SK-N-SH (cell line): Measurements from ENCODE around the gene GHRH. TPM values are rescaled to one million over a fixed set of nuclear protein-coding genes. Genes with fewer than 3 reads are reported as not detected.

Experiments
- CTCF ChIA-PET: fragments of 300-600, 350-600 bp; formaldehyde crosslinking; extraction: SDS; loops from one replicate; lab custom pipeline; 2021; lab: Yijun Ruan, JAX
- POLR2A ChIA-PET: fragments of 350-600 bp; sonication (Branson Sonifier 250); formaldehyde crosslinking; extraction: SDS; loops from one replicate; lab custom pipeline; 2020; ENCODE audit warnings: antibody characterized with exemption, inconsistent platforms; lab: Yijun Ruan, JAX
- DNase-seq: peaks from one replicate; pipeline ENCODE4 v3.0.0; 2012
- H2AFZ ChIP-seq: fragments of 200-600 bp; sonication (generic); 2 replicates; pipeline ENCODE4 v1.8.1; 2016; ENCODE audit warnings: antibody characterized with exemption, mild to moderate bottlenecking, low read depth
- H3F3A ChIP-seq: fragments of 200-600 bp; sonication (generic); replicated peaks from 2 replicates; pipeline ENCODE3; 2016; ENCODE audit warnings: antibody characterized with exemption, mild to moderate bottlenecking; ENCODE audit not compliant: insufficient read depth
- H3K27ac ChIP-seq, 2 experiments: fragments of 200-500 bp in 1 of 2; fragments of 200-600 bp in 1 of 2; sonication (Bioruptor generic) in 1 of 2; sonication (generic), shearing (Covaris generic) in 1 of 2; 2 replicates each; pipeline versions ENCODE4 v1.5.1 to v1.6.1; 2014 to 2016; ENCODE audit warnings: low read depth in 2 of 2, inconsistent platforms in 1 of 2, low read length in 1 of 2, mild to moderate bottlenecking in 1 of 2, mixed read lengths in 1 of 2
- H3K27me3 ChIP-seq: fragments of 200-600 bp; sonication (generic), shearing (Covaris generic); 2 replicates; pipeline ENCODE4 v1.6.1; 2016; ENCODE audit warnings: mixed run types; ENCODE audit not compliant: insufficient read depth
- H3K36me3 ChIP-seq, 2 experiments: fragments of 200-500 bp in 1 of 2; fragments of 200-600 bp in 1 of 2; sonication (Bioruptor generic) in 1 of 2; sonication (generic) in 1 of 2; replicated peaks in 1 of 2; 2 replicates each; pipeline versions ENCODE3 to v1.5.1; 2014 to 2016; ENCODE audit warnings: low read length in 1 of 2, mild to moderate bottlenecking in 1 of 2; ENCODE audit not compliant: insufficient read depth in 2 of 2, control insufficient read depth in 1 of 2
- H3K4me1 ChIP-seq, 2 experiments: fragments of 200-500 bp in 1 of 2; fragments of 200-600 bp in 1 of 2; sonication (Bioruptor generic) in 1 of 2; sonication (generic), shearing (Covaris generic) in 1 of 2; 2 replicates each; pipeline versions ENCODE4 v1.5.1 to v1.6.1; 2014 to 2016; ENCODE audit warnings: low read depth in 1 of 2, low read length in 1 of 2, mixed run types in 1 of 2; ENCODE audit not compliant: insufficient read depth in 2 of 2, control insufficient read depth in 1 of 2
- H3K4me2 ChIP-seq: fragments of 200-600 bp; sonication (generic), shearing (Covaris generic); 2 replicates; pipeline ENCODE4 v1.6.1; 2017; ENCODE audit warnings: mixed run types
- H3K4me3 ChIP-seq, 2 experiments: fragments of 200-500 bp in 1 of 2; fragments of 200-600 bp in 1 of 2; sonication (Bioruptor generic) in 1 of 2; sonication (generic), shearing (Covaris generic) in 1 of 2; 2 replicates each; pipeline versions ENCODE4 v1.5.1 to v1.8.1; 2014 to 2016; ENCODE audit warnings: low read depth in 2 of 2, inconsistent platforms in 1 of 2, low read length in 1 of 2, mild to moderate bottlenecking in 1 of 2, mixed read lengths in 1 of 2, moderate library complexity in 1 of 2
- H3K79me2 ChIP-seq: fragments of 200-600 bp; sonication (generic); 2 replicates; pipeline ENCODE4 v1.8.1; 2017; ENCODE audit warnings: mild to moderate bottlenecking; ENCODE audit not compliant: insufficient read depth
- H3K9ac ChIP-seq: fragments of 200-600 bp; sonication (generic); 2 replicates; pipeline ENCODE4 v1.6.1; 2017; ENCODE audit warnings: mixed run types
- H3K9me2 ChIP-seq: fragments of 200-600 bp; sonication (generic); 2 replicates; pipeline ENCODE4 v1.6.1; 2017; ENCODE audit warnings: mixed run types
- H3K9me3 ChIP-seq: fragments of 200-600 bp; sonication (generic); 2 replicates; pipeline ENCODE4 v1.6.1; 2017; ENCODE audit warnings: mixed run types, mild to moderate bottlenecking, moderate library complexity
- H4K20me1 ChIP-seq: fragments of 200-600 bp; sonication (generic); 2 replicates; pipeline ENCODE4 v1.6.1; 2017; ENCODE audit warnings: mild to moderate bottlenecking, mixed run types; ENCODE audit not compliant: insufficient read depth
- CHD2 ChIP-seq: fragments of 150-350 bp; IDR thresholded peaks from 2 replicates; pipeline ENCODE4 v1.6.1; 2018; ENCODE audit warnings: low read length; ENCODE audit not compliant: partially characterized antibody
- EP300 ChIP-seq, 2 experiments: IDR thresholded peaks; 2 replicates each; pipeline versions ENCODE4 v1.4.0 to v1.6.1; 2012; ENCODE audit warnings: borderline replicate concordance in 1 of 2, low read depth in 1 of 2, low read length in 1 of 2
- EZH2phosphoT487 ChIP-seq: fragments of 200-600 bp; sonication (generic); IDR thresholded peaks from 2 replicates; pipeline ENCODE4 v1.6.1; 2017; ENCODE audit warnings: low read depth, mixed run types, mild to moderate bottlenecking, antibody characterized with exemption, moderate library complexity, borderline replicate concordance
- JUND ChIP-seq: IDR thresholded peaks from 2 replicates; pipeline ENCODE4 v1.4.0; 2012
- MEF2A ChIP-seq: IDR thresholded peaks from 2 replicates; pipeline ENCODE4 v1.4.0; 2012; ENCODE audit warnings: low read depth, borderline replicate concordance
- MXI1 ChIP-seq: IDR thresholded peaks from 2 replicates; pipeline ENCODE4 v1.6.1; 2012; ENCODE audit warnings: mild to moderate bottlenecking, low read depth, low read length, improper control_type of control experiment
- NFIC ChIP-seq: IDR thresholded peaks from 2 replicates; pipeline ENCODE4 v1.4.0; 2012; ENCODE audit warnings: borderline replicate concordance
- NRF1 ChIP-seq: IDR thresholded peaks from 2 replicates; pipeline ENCODE4 v1.6.1; 2012; ENCODE audit warnings: low read depth, mild to moderate bottlenecking, low read length
- SMC3 ChIP-seq: IDR thresholded peaks from 2 replicates; pipeline ENCODE4 v1.6.1; 2012; ENCODE audit warnings: low read depth, low read length, improper control_type of control experiment
- WGBS: methylation state at CpG from one replicate; pipeline ENCODE4 v1.1.6; 2017; ENCODE audit warnings: low lambda C conversion rate; 5-methylcytosine and 5-hydroxymethylcytosine counted together
- polyA plus RNA-seq, 3 experiments: library from polyadenylated mRNA; depleted of rRNA; stranded (reverse); fragments of >200 nt; gene quantifications; 2 replicates each; pipeline ENCODE4 v1.2.3, GENCODE V29; 2012
- TF ChIP-seq, protein P1 (sequence below): fragments of 150-350 bp; IDR thresholded peaks from 2 replicates; pipeline ENCODE4 v1.6.1; 2017; ENCODE audit warnings: antibody characterized with exemption, low read length, low read depth, borderline replicate concordance
- TF ChIP-seq, protein P2 (sequence below): IDR thresholded peaks from 2 replicates; pipeline ENCODE4 v1.6.1; 2012; ENCODE audit warnings: mild to moderate bottlenecking, low read depth, low read length, moderate library complexity
- TF ChIP-seq, protein P3 (sequence below): IDR thresholded peaks from 2 replicates; pipeline ENCODE4 v1.4.0; 2012; ENCODE audit warnings: low read depth, borderline replicate concordance
- TF ChIP-seq, protein P4 (sequence below): IDR thresholded peaks from 2 replicates; pipeline ENCODE4 v1.4.0; 2012; ENCODE audit warnings: low read depth

The GHRH gene
- polyA plus RNA-seq, 1 of the 3 experiments (the other 2 are of a cell fraction) = not detected

DNA sequence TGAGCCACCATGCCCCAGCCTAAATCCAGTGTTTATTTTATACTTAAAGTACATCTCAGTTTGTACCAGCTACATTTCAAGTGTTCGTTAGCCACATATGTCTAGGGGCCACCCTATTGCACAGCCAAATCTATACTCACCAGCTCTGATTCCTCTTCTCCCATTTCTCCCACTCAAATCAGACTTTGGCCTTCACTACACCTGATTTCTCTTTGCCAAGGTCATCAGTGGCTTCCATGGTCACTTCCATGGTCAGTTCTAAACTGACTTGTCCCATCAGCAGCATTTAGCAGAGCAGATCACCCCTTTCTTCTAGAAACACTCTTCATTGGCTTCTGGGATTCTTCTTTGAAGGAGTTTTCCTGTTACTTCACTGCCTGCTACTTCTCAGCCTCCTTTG is 14.1 kb downstream of the GHRH start:
- H4K20me1 ChIP-seq = no peaks in the 10 kb centered on the region
- CTCF ChIA-PET = interaction anchor here (1.4 to 1.6 kb wide), 2 partner anchors 12 to 26 kb away, joined by 4 read pairs; no protein-coding TSS in a partner anchor
- WGBS = 100% methylated on average over 1 of the region's 1 CpG
- POLR2A ChIA-PET = interaction anchor here (0.7 kb wide), 1 partner anchor 254 kb away, joined by 3 read pairs; no protein-coding TSS in a partner anchor
- no peak overlapping the region for H2AFZ ChIP-seq
- no peaks in the 10 kb centered on the region for H3F3A ChIP-seq
- no peak overlapping the region for H3K4me2 ChIP-seq
- TF ChIP-seq CHD2 = no peak
- TF ChIP-seq, protein P1, sequence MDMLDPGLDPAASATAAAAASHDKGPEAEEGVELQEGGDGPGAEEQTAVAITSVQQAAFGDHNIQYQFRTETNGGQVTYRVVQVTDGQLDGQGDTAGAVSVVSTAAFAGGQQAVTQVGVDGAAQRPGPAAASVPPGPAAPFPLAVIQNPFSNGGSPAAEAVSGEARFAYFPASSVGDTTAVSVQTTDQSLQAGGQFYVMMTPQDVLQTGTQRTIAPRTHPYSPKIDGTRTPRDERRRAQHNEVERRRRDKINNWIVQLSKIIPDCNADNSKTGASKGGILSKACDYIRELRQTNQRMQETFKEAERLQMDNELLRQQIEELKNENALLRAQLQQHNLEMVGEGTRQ = no peak
- TF ChIP-seq EP300 (IDR thresholded peaks at IDR 0.05; ENCODE audit: borderline replicate concordance in 1 of 2, low read depth in 1 of 2, low read length in 1 of 2) = no peak
- TF ChIP-seq NFIC = no peak
- TF ChIP-seq JUND = no peak
- no peak for TF ChIP-seq NRF1
- TF ChIP-seq EZH2phosphoT487 = no peak
- TF ChIP-seq MEF2A = no peak
- TF ChIP-seq, protein P2, sequence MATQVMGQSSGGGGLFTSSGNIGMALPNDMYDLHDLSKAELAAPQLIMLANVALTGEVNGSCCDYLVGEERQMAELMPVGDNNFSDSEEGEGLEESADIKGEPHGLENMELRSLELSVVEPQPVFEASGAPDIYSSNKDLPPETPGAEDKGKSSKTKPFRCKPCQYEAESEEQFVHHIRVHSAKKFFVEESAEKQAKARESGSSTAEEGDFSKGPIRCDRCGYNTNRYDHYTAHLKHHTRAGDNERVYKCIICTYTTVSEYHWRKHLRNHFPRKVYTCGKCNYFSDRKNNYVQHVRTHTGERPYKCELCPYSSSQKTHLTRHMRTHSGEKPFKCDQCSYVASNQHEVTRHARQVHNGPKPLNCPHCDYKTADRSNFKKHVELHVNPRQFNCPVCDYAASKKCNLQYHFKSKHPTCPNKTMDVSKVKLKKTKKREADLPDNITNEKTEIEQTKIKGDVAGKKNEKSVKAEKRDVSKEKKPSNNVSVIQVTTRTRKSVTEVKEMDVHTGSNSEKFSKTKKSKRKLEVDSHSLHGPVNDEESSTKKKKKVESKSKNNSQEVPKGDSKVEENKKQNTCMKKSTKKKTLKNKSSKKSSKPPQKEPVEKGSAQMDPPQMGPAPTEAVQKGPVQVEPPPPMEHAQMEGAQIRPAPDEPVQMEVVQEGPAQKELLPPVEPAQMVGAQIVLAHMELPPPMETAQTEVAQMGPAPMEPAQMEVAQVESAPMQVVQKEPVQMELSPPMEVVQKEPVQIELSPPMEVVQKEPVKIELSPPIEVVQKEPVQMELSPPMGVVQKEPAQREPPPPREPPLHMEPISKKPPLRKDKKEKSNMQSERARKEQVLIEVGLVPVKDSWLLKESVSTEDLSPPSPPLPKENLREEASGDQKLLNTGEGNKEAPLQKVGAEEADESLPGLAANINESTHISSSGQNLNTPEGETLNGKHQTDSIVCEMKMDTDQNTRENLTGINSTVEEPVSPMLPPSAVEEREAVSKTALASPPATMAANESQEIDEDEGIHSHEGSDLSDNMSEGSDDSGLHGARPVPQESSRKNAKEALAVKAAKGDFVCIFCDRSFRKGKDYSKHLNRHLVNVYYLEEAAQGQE = no peak
- TF ChIP-seq, protein P3, sequence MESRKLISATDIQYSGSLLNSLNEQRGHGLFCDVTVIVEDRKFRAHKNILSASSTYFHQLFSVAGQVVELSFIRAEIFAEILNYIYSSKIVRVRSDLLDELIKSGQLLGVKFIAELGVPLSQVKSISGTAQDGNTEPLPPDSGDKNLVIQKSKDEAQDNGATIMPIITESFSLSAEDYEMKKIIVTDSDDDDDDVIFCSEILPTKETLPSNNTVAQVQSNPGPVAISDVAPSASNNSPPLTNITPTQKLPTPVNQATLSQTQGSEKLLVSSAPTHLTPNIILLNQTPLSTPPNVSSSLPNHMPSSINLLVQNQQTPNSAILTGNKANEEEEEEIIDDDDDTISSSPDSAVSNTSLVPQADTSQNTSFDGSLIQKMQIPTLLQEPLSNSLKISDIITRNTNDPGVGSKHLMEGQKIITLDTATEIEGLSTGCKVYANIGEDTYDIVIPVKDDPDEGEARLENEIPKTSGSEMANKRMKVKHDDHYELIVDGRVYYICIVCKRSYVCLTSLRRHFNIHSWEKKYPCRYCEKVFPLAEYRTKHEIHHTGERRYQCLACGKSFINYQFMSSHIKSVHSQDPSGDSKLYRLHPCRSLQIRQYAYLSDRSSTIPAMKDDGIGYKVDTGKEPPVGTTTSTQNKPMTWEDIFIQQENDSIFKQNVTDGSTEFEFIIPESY = no peak
- TF ChIP-seq, protein P4, sequence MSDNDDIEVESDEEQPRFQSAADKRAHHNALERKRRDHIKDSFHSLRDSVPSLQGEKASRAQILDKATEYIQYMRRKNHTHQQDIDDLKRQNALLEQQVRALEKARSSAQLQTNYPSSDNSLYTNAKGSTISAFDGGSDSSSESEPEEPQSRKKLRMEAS = no peak
- no peak for TF ChIP-seq SMC3
- no peak for TF ChIP-seq MXI1
- no peaks in the 10 kb centered on the region for H3K27me3 ChIP-seq
- H3K27ac ChIP-seq = no peak overlapping the region
- H3K79me2 ChIP-seq = no peaks in the 10 kb centered on the region
- H3K9me3 ChIP-seq = no peaks in the 10 kb centered on the region
- no peak overlapping the region for H3K4me3 ChIP-seq
- H3K9ac ChIP-seq = no peak overlapping the region
- no peaks in the 10 kb centered on the region for H3K9me2 ChIP-seq
- no peak for DNase-seq
- H3K36me3 ChIP-seq = peaks cover 6 to 10% of the 10 kb centered on the region in 2 experiments
- peaks cover 0 to 24% of the 10 kb centered on the region in 2 experiments; a peak in 1 of 4 replicates for H3K4me1 ChIP-seq
